HepG2 (cell line): ENCODE data around the gene KIF21B. TPM values are rescaled to one million over a fixed set of nuclear protein-coding genes. Genes with fewer than 3 reads are reported as not detected.

ENCODE experiments used
- ATAC-seq: fragments of 200-7000 bp; cut with Tn5 transposase; 3 replicates; pipeline ENCODE4 v1.9.1; 2020; ENCODE audit warnings: mild to moderate bottlenecking, moderate library complexity
- BruUV-seq: library from RNA; stranded (reverse); fragments of 400-500 nt; replicated peaks from 2 replicates; lab custom pipeline; 2021; lab: Mats Ljungman, UMichigan
- CTCF ChIA-PET: fragments of 300-600 bp; formaldehyde crosslinking; extraction: SDS; loops from one replicate; lab custom pipeline; 2021; ENCODE audit warnings: low total read pairs, inconsistent platforms, low intra/inter-chr PET ratio; lab: Yijun Ruan, JAX
- POLR2A ChIA-PET: fragments of 350-600 bp; sonication (Branson Sonifier 250); formaldehyde crosslinking; loops from one replicate; lab custom pipeline; 2020; ENCODE audit warnings: antibody characterized with exemption, inconsistent platforms; lab: Yijun Ruan, JAX
- DNase-seq: peaks from one replicate; pipeline ENCODE4 v3.0.0-alpha.2; 2015; ENCODE audit warnings: low spot score
- FAIRE-seq: peaks from 3 replicates; lab custom pipeline; 2011; peaks lifted over from hg19 to GRCh38; lab: Jason Lieb, UNC
- H2AFZ ChIP-seq: one replicate; pipeline ENCODE4 v1.6.1; 2011; ENCODE audit warnings: low read length, inconsistent platforms
- H3K27ac ChIP-seq: fragments of 300-600 bp; 3 replicates; pipeline ENCODE4 v1.8.0; 2011; ENCODE audit warnings: mixed run types, mild to moderate bottlenecking, mixed read lengths, low read length, inconsistent platforms; ENCODE audit not compliant: insufficient read depth; ENCODE audit errors: extremely low read length
- H3K27me3 ChIP-seq, 2 experiments: fragments of 200-600 bp in 1 of 2; 2 replicates in 1 of 2; 3 replicates in 1 of 2; pipeline versions ENCODE4 v1.6.0 to v1.8.0; 2011; ENCODE audit warnings: low read length in 2 of 2, mild to moderate bottlenecking in 2 of 2, moderate library complexity in 2 of 2, inconsistent platforms in 1 of 2; ENCODE audit not compliant: insufficient read depth in 2 of 2, control insufficient read depth in 1 of 2
- H3K36me3 ChIP-seq, 2 experiments: fragments of 200-600 bp in 1 of 2; replicated peaks in 1 of 2; 2 replicates in 1 of 2; 3 replicates in 1 of 2; pipeline versions ENCODE4 v1.5.1 to v1.8.0; 2011; ENCODE audit warnings: low read length in 2 of 2, inconsistent platforms in 1 of 2; ENCODE audit not compliant: insufficient read depth in 2 of 2, control insufficient read depth in 1 of 2
- H3K4me1 ChIP-seq: 2 replicates; pipeline ENCODE4 v1.5.1; 2012; ENCODE audit warnings: low read length, inconsistent platforms; ENCODE audit not compliant: insufficient read depth
- H3K4me2 ChIP-seq: 2 replicates; pipeline ENCODE4 v1.6.0; 2011; ENCODE audit warnings: low read depth, low read length, inconsistent platforms
- H3K4me3 ChIP-seq, 3 experiments: fragments of 200-600 bp in 1 of 3; sonication (generic), shearing (Covaris generic) in 1 of 3; replicated peaks in 1 of 3; 2 replicates each; pipeline ENCODE4 v1.5.1; 2011 to 2016; ENCODE audit warnings: low read length in 3 of 3, inconsistent platforms in 2 of 3, low read depth in 2 of 3, mild to moderate bottlenecking in 2 of 3, control low read depth in 1 of 3, mixed read lengths in 1 of 3; ENCODE audit not compliant: insufficient read depth in 1 of 3
- H3K79me2 ChIP-seq: one replicate; pipeline ENCODE4 v1.6.1; 2011; ENCODE audit warnings: low read length, inconsistent platforms; ENCODE audit not compliant: insufficient read depth
- H3K9ac ChIP-seq: 2 replicates; pipeline ENCODE4 v1.6.0; 2011; ENCODE audit warnings: mild to moderate bottlenecking, low read depth, low read length, inconsistent platforms; ENCODE audit not compliant: insufficient read depth
- H3K9me3 ChIP-seq: 2 replicates; pipeline ENCODE4 v1.5.1; 2012; ENCODE audit warnings: mild to moderate bottlenecking, low read length
- H4K20me1 ChIP-seq: 2 replicates; pipeline ENCODE4 v1.6.0; 2011; ENCODE audit warnings: inconsistent platforms, mild to moderate bottlenecking, low read length, moderate library complexity; ENCODE audit not compliant: insufficient read depth
- CEBPZ ChIP-seq: IDR thresholded peaks from 2 replicates; pipeline ENCODE4 v1.6.1; 2012; ENCODE audit warnings: low read length, improper control_type of control experiment
- DBP ChIP-seq: sonication (generic); formaldehyde crosslinking; IDR thresholded peaks from 2 replicates; pipeline ENCODE4 v1.4.0; 2020; ENCODE audit warnings: missing genetic modification reagents; ENCODE audit errors: not compliant biosample characterization
- HES4 ChIP-seq: sonication (generic); formaldehyde crosslinking; IDR thresholded peaks from 2 replicates; pipeline ENCODE4 v1.9.0; 2021; ENCODE audit warnings: mild to moderate bottlenecking, missing genetic modification reagents, borderline replicate concordance
- HNF1B ChIP-seq: sonication (generic); formaldehyde crosslinking; IDR thresholded peaks from 2 replicates; pipeline ENCODE4 v1.5.1; 2020; ENCODE audit warnings: mild to moderate bottlenecking, moderate library complexity, missing genetic modification reagents
- MATR3 ChIP-seq: sonication (generic); formaldehyde crosslinking; IDR thresholded peaks from 2 replicates; pipeline ENCODE4 v1.4.0; 2020; ENCODE audit warnings: missing genetic modification reagents
- MAZ ChIP-seq, 2 experiments: sonication (generic) in 1 of 2; formaldehyde crosslinking in 1 of 2; IDR thresholded peaks; 2 replicates each; pipeline versions ENCODE4 v1.5.0 to v1.6.1; 2012 to 2020; ENCODE audit warnings: low read depth in 2 of 2, mild to moderate bottlenecking in 2 of 2, borderline replicate concordance in 1 of 2, improper control_type of control experiment in 1 of 2, low read length in 1 of 2, missing genetic modification reagents in 1 of 2, moderate library complexity in 1 of 2
- SMAD3 ChIP-seq: sonication (generic); formaldehyde crosslinking; IDR thresholded peaks from 2 replicates; pipeline ENCODE4 v1.4.0; 2020; ENCODE audit warnings: missing genetic modification reagents
- ZNF10 ChIP-seq: sonication (generic); formaldehyde crosslinking; IDR thresholded peaks from 2 replicates; pipeline ENCODE4 v1.4.0; 2020; ENCODE audit warnings: mild to moderate bottlenecking, low read depth, missing genetic modification reagents, borderline replicate concordance
- ZNF432 ChIP-seq: sonication (generic); formaldehyde crosslinking; IDR thresholded peaks from 2 replicates; pipeline ENCODE4 v1.5.0; 2020; ENCODE audit warnings: missing genetic modification reagents, mild to moderate bottlenecking, borderline replicate concordance
- ZNF563 ChIP-seq: sonication (generic); formaldehyde crosslinking; IDR thresholded peaks from 2 replicates; pipeline ENCODE4 v1.8.0; 2022; ENCODE audit warnings: mild to moderate bottlenecking, moderate library complexity, missing genetic modification reagents
- ZNF674 ChIP-seq: sonication (generic); formaldehyde crosslinking; IDR thresholded peaks from 2 replicates; pipeline ENCODE4 v1.5.0; 2020; ENCODE audit warnings: low read depth, mild to moderate bottlenecking, missing genetic modification reagents
- WGBS: methylation state at CpG from one replicate; pipeline ENCODE4 v1.1.6; 2017; ENCODE audit warnings: low lambda C conversion rate; 5-methylcytosine and 5-hydroxymethylcytosine counted together
- in situ Hi-C: cut with HindIII; loops from 2 replicates; pipeline ENCODE4 v1.10.0; 2017; ENCODE audit warnings: low pct_unique_long_range_greater_than_20kb; ENCODE audit not compliant: extremely low pct_ligation_motif_present
- intact Hi-C: fragments of 100-400 bp; cut with micrococcal nuclease; formaldehyde crosslinking; loops from one replicate; pipeline ENCODE4 v1.10.0; 2022; ENCODE audit not compliant: unreplicated experiment
- polyA plus RNA-seq, 8 experiments: library from polyadenylated mRNA; depleted of rRNA in 3 of 8; stranded (reverse) in 7 of 8; unstranded in 1 of 8; fragments of >200 nt; fragmentation: Illumina TruSeq in 4 of 8; extraction: Trizol in 4 of 8; gene quantifications; 2 replicates each; pipeline versions ENCODE4 v1.2.1 to v1.2.3, GENCODE V29; 2011 to 2016; ENCODE audit warnings: low read depth in 4 of 8, missing spikeins in 1 of 8, mixed read lengths in 1 of 8; ENCODE audit not compliant: insufficient read depth in 1 of 8
- total RNA-seq, 5 experiments: library from RNA; depleted of rRNA; stranded (reverse); fragments of >200 nt; fragmentation: Illumina TruSeq; extraction: Trizol; gene quantifications; 2 replicates each; pipeline ENCODE4 v1.2.3, GENCODE V29; 2016; ENCODE audit warnings: low read depth in 1 of 5

KIF21B gene
- total and polyA plus RNA-seq, 2 of the 13 experiments (the other 11 are each of a cell fraction or from before 2014, with no cell fraction given) = 0.17 to 0.20 TPM

GRCh38 chr1:200975458-200975857 is 48.1 kb downstream of the KIF21B start:
- no peak overlapping the region for H3K4me2 ChIP-seq
- H4K20me1 ChIP-seq = no peaks in the 10 kb centered on the region
- no peaks in the 10 kb centered on the region for H3K79me2 ChIP-seq
- FAIRE-seq (no peak), ATAC-seq (no peak), DNase-seq (no peak)
- TF ChIP-seq ZNF10 (CRISPR knock-in tag) = no peak
- TF ChIP-seq MAZ (IDR thresholded peaks at IDR 0.05; ENCODE audit: borderline replicate concordance, low read depth, low read length) = no peak
- no peak for TF ChIP-seq MAZ (CRISPR knock-in tag; IDR thresholded peaks at IDR 0.05; ENCODE audit: low read depth)
- ChIA-PET POLR2A (no interaction called here), CTCF (no interaction called here)
- in situ Hi-C loops = loop anchor here (5.0 to 10.0 kb wide), 2 partner anchors 67 to 139 kb away; partner anchors contain the start of gene CACNA1S
- 68% methylated on average over 9 of the region's 13 CpGs for WGBS
- no peak overlapping the region for H3K9ac ChIP-seq
- H3K4me3 ChIP-seq = no peak overlapping the region
- peaks cover 0 to 2% of the 10 kb centered on the region in 2 experiments; a peak in 3 of 5 replicates for H3K27me3 ChIP-seq
- peaks cover 4% of the 10 kb centered on the region; the same call in 1 of the 2 replicates for H3K9me3 ChIP-seq
- no TSS peak for BruUV-seq
- H3K36me3 ChIP-seq = no peaks in the 10 kb centered on the region
- intact Hi-C loops = no loop called here
- H3K4me1 ChIP-seq = 0 out of 2 replicates have a peak, but pooled peaks cover 11% of the 10 kb centered on the region
- no peak overlapping the region for H2AFZ ChIP-seq
- no peak overlapping the region for H3K27ac ChIP-seq

GRCh38 chr1:200974711-200975110 is 48.8 kb downstream of the KIF21B start:
- TF ChIP-seq MATR3 (CRISPR knock-in tag) (no peak), ZNF674 (no peak), HNF1B (CRISPR knock-in tag) (no peak), CEBPZ (no peak), ZNF432 (CRISPR knock-in tag) (no peak), DBP (CRISPR knock-in tag) (no peak), ZNF563 (no peak), HES4 (CRISPR knock-in tag) (no peak), SMAD3 (no peak)
- CTCF ChIA-PET = interaction anchor here (3.7 kb wide), 1 partner anchor 68 kb away, joined by 24 read pairs; no protein-coding TSS in a partner anchor
- no peaks in the 10 kb centered on the region for H3K79me2 ChIP-seq
- POLR2A ChIA-PET = no interaction called here
- ATAC-seq (no peak), DNase-seq (no peak), FAIRE-seq (no peak)
- H3K27me3 ChIP-seq = peaks cover 2 to 6% of the 10 kb centered on the region in 2 experiments; a peak in 4 of 5 replicates
- H3K9ac ChIP-seq = no peak overlapping the region
- peaks cover under 1% of the 10 kb centered on the region; the same call in 1 of the 2 replicates for H3K9me3 ChIP-seq
- no peak overlapping the region for H2AFZ ChIP-seq
- no peaks in the 10 kb centered on the region for H3K36me3 ChIP-seq
- 0 out of 2 replicates have a peak, but pooled peaks cover 18% of the 10 kb centered on the region for H3K4me1 ChIP-seq
- no CpG with 5 or more reads among the region's 12 CpGs for WGBS
- H4K20me1 ChIP-seq = no peaks in the 10 kb centered on the region
- no peak overlapping the region for H3K27ac ChIP-seq
- no peak overlapping the region for H3K4me3 ChIP-seq
- in situ Hi-C loops = loop anchor here (5.0 to 10.0 kb wide), 3 partner anchors 68 to 140 kb away; partner anchors contain the start of genes CACNA1S and INAVA
- intact Hi-C loops = loop anchor here (5.0 kb wide), 1 partner anchor 352 kb away; the partner anchor contains the start of gene KIF14
- H3K4me2 ChIP-seq = no peak overlapping the region
- BruUV-seq = no TSS peak
